ENCODE results near the gene MCC. TPM values are rescaled to one million over a fixed set of nuclear protein-coding genes. Genes with fewer than 3 reads are reported as not detected.

MCC gene
- total RNA-seq, 1 donor from 2014 or later: 2.5 TPM

GRCh38 chr5:113510836-113511451 lies 22.7 kb upstream of the MCC start:
- Histone ChIP-seq H3K9me3 (ENCODE audit: low read depth) (no peaks in the 10 kb centered on the region), H3K4me3 (no peak overlapping the region), H3K79me2 (ENCODE audit: low read depth) (peaks cover 20% of the 10 kb centered on the region), H3K9ac (no peak overlapping the region), H3K4me1 (peaks cover 7% of the 10 kb centered on the region), H3F3A (ENCODE audit: low read depth) (no peaks in the 10 kb centered on the region), H3K36me3 (no peaks in the 10 kb centered on the region), H2AFZ (replicated peaks) (no peak overlapping the region), H3K27ac (no peak overlapping the region), H4K20me1 (ENCODE audit: low read depth) (no peaks in the 10 kb centered on the region), H3K4me2 (no peak overlapping the region), H3K27me3 (no peaks in the 10 kb centered on the region)
- DNase-seq (ENCODE audit: low spot score): peak; percentile 8
- Mint-ChIP-seq H3K9me3 (no peaks in the 10 kb centered on the region), H3K36me3 (peaks cover 4% of the 10 kb centered on the region), H3K4me3 (no peak overlapping the region), H3K27ac (no peak overlapping the region), H3K4me1 (peaks cover 12% of the 10 kb centered on the region), H3K27me3 (ENCODE audit: insufficient read depth, low read depth) (no peaks in the 10 kb centered on the region)
- TF ChIP-seq CTCF (IDR thresholded peaks at IDR 0.05) (peak; percentile 46), EZH2 (IDR thresholded peaks at IDR 0.05) (no peak), EZH2phosphoT487 (IDR thresholded peaks at IDR 0.05) (no peak)

GRCh38 chr5:113508756-113509155 lies 20.5 kb upstream of the MCC start:
- no peak overlapping the region for H3K27ac Mint-ChIP-seq
- H3K4me1 ChIP-seq: no peaks in the 10 kb centered on the region
- H3K36me3 Mint-ChIP-seq: no peaks in the 10 kb centered on the region
- H3K27ac ChIP-seq: no peak overlapping the region
- H2AFZ ChIP-seq (replicated peaks): no peak overlapping the region
- TF ChIP-seq EZH2phosphoT487 (IDR thresholded peaks at IDR 0.05) (no peak), EZH2 (IDR thresholded peaks at IDR 0.05) (no peak), CTCF (IDR thresholded peaks at IDR 0.05) (no peak)
- no peaks in the 10 kb centered on the region for H4K20me1 ChIP-seq (ENCODE audit: low read depth)
- H3K4me3 ChIP-seq: no peak overlapping the region
- H3K9ac ChIP-seq: no peak overlapping the region
- peaks cover 2% of the 10 kb centered on the region for H3K4me1 Mint-ChIP-seq
- H3K27me3 Mint-ChIP-seq (ENCODE audit: insufficient read depth, low read depth): no peaks in the 10 kb centered on the region
- no peaks in the 10 kb centered on the region for H3K27me3 ChIP-seq
- no peaks in the 10 kb centered on the region for H3K9me3 ChIP-seq (ENCODE audit: low read depth)
- no peak overlapping the region for H3K4me3 Mint-ChIP-seq
- H3K36me3 ChIP-seq: no peaks in the 10 kb centered on the region
- H3K9me3 Mint-ChIP-seq: no peaks in the 10 kb centered on the region
- H3F3A ChIP-seq (ENCODE audit: low read depth): no peaks in the 10 kb centered on the region
- no peak overlapping the region for H3K4me2 ChIP-seq
- H3K79me2 ChIP-seq (ENCODE audit: low read depth): no peaks in the 10 kb centered on the region
- no peak for DNase-seq (ENCODE audit: low spot score)

- no peak overlapping the region for H3K4me2 ChIP-seq
- no peak overlapping the region for H3K27ac Mint-ChIP-seq
- no peaks in the 10 kb centered on the region for H4K20me1 ChIP-seq (ENCODE audit: low read depth)
- TF ChIP-seq EZH2 (IDR thresholded peaks at IDR 0.05) (no peak), CTCF (IDR thresholded peaks at IDR 0.05) (no peak), EZH2phosphoT487 (IDR thresholded peaks at IDR 0.05) (no peak)
- H3K4me1 Mint-ChIP-seq: no peaks in the 10 kb centered on the region
- H3K27me3 Mint-ChIP-seq (ENCODE audit: insufficient read depth, low read depth): no peaks in the 10 kb centered on the region
- H3K4me3 ChIP-seq: no peak overlapping the region
- no peaks in the 10 kb centered on the region for H3K9me3 Mint-ChIP-seq
- H3K27ac ChIP-seq: no peak overlapping the region
- H3K4me1 ChIP-seq: no peaks in the 10 kb centered on the region
- no peaks in the 10 kb centered on the region for H3K27me3 ChIP-seq
- no peak overlapping the region for H2AFZ ChIP-seq (replicated peaks)
- H3F3A ChIP-seq (ENCODE audit: low read depth): no peaks in the 10 kb centered on the region
- no peaks in the 10 kb centered on the region for H3K79me2 ChIP-seq (ENCODE audit: low read depth)
- no peak overlapping the region for H3K4me3 Mint-ChIP-seq
- H3K9ac ChIP-seq: no peak overlapping the region
- no peak for DNase-seq (ENCODE audit: low spot score)
- H3K36me3 ChIP-seq: no peaks in the 10 kb centered on the region
- no peaks in the 10 kb centered on the region for H3K9me3 ChIP-seq (ENCODE audit: low read depth)
- no peaks in the 10 kb centered on the region for H3K36me3 Mint-ChIP-seq
These were observed 19.3 kb upstream of the MCC start for GRCh38 chr5:113507601-113508000.
